Astrocyte (in vitro differentiated cells and primary cell): ENCODE measurements around the gene SDF2.

ENCODE experiments used
- EZH2 ChIP-seq: IDR thresholded peaks from 2 replicates; pipeline ENCODE4 v1.6.1; 2012; ENCODE audit warnings: mild to moderate bottlenecking, low read length, inconsistent platforms; ENCODE audit not compliant: insufficient read depth
- TF ChIP-seq, protein P1 (sequence below): IDR thresholded peaks from 2 replicates; pipeline ENCODE4 v1.5.1; 2011; ENCODE audit warnings: low read depth, mild to moderate bottlenecking, inconsistent platforms, low read length, moderate library complexity; ENCODE audit not compliant: insufficient read depth

DNA sequence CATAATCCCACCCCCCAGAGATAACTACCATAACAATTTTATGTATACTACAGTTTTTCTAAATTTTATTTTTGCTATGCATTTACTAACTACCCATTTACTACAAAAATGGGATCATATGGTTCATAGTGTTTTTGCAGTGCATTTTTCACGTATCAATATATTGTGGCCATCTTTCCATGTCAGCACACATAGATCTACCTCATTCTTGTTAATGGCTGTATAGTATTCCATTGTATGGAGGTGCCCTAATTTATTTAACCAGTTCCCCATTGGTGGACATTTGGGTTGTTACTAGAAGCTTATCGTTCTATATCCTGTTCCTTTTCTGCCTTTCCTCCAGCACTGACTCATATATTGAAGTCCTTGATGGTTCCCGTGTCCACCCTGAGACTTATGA is 27.3 kb upstream of the SDF2 start:
- TF ChIP-seq, protein P1, sequence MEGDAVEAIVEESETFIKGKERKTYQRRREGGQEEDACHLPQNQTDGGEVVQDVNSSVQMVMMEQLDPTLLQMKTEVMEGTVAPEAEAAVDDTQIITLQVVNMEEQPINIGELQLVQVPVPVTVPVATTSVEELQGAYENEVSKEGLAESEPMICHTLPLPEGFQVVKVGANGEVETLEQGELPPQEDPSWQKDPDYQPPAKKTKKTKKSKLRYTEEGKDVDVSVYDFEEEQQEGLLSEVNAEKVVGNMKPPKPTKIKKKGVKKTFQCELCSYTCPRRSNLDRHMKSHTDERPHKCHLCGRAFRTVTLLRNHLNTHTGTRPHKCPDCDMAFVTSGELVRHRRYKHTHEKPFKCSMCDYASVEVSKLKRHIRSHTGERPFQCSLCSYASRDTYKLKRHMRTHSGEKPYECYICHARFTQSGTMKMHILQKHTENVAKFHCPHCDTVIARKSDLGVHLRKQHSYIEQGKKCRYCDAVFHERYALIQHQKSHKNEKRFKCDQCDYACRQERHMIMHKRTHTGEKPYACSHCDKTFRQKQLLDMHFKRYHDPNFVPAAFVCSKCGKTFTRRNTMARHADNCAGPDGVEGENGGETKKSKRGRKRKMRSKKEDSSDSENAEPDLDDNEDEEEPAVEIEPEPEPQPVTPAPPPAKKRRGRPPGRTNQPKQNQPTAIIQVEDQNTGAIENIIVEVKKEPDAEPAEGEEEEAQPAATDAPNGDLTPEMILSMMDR: no peak
- TF ChIP-seq EZH2: no peak
